ENCODE data around the gene ACOX3. TPM values are rescaled to one million over a fixed set of nuclear protein-coding genes. Genes with fewer than 3 reads are reported as not detected.

The ACOX3 gene
- polyA plus RNA-seq, 2 of the 4 experiments (the other 2 are of a cell fraction), result 4.9 to 8.2 TPM

DNA sequence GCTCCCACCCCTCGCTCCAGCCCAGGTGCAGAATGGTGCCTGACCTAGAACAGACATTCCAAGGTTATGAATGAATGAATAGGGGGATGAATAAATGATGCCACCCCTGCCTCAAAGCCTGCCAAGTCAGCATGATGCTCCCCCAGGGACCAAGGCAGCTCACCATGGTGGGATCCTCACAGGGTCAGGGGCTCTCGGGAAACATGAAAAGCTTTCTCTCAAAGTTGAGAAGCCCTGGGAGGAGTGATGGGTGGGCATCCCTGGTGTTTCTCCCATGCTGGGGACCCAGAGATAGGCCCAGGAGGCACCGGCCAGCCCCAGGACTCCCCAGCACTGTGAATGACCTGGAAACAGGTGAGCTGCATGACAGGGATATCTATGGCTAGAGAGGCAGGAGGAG is 112.1 kb downstream of the ACOX3 start:
- ATAC-seq, result no peak
- CTCF ChIA-PET, result interaction anchor here (1.1 to 1.6 kb wide), 3 partner anchors 13 to 61 kb away, joined by 3 to 6 read pairs (median 4); no protein-coding TSS in a partner anchor
- no peaks in the 10 kb centered on the region for H3K4me1 ChIP-seq
- no peaks in the 10 kb centered on the region; the same call in 2 of the 3 replicates for H3K9me3 ChIP-seq
- no peak for FAIRE-seq
- POLR2A ChIA-PET, result no interaction called here
- H3K4me2 ChIP-seq, result no peak overlapping the region
- DNase-seq (ENCODE audit: low read depth in 1 of 2, low spot score in 1 of 2), result no peak
- no peak overlapping the region for H3K4me3 ChIP-seq
- TF ChIP-seq HEYL (CRISPR knock-in tag; IDR thresholded peaks at IDR 0.05) (no peak), MAZ (IDR thresholded peaks at IDR 0.05; ENCODE audit: borderline replicate concordance, low read depth, low read length) (no peak), SREBF2 (IDR thresholded peaks at IDR 0.05) (no peak), EHMT2 (IDR thresholded peaks at IDR 0.05; ENCODE audit: low read depth) (no peak), CTCF (IDR thresholded peaks at IDR 0.05) (no peak), HOXB13 (CRISPR knock-in tag; IDR thresholded peaks at IDR 0.05; ENCODE audit: low read depth) (no peak), ATOH8 (CRISPR knock-in tag; IDR thresholded peaks at IDR 0.05; ENCODE audit: low read depth) (no peak), RNF2 (IDR thresholded peaks at IDR 0.05; ENCODE audit: borderline replicate concordance, low read depth) (no peak), FOSB (CRISPR knock-in tag; IDR thresholded peaks at IDR 0.05) (no peak), CHD2 (IDR thresholded peaks at IDR 0.05; ENCODE audit: low read length, partially characterized antibody) (no peak), ZNF302 (CRISPR knock-in tag; IDR thresholded peaks at IDR 0.05) (no peak), FOXS1 (CRISPR knock-in tag; IDR thresholded peaks at IDR 0.05) (no peak), ELK1 (IDR thresholded peaks at IDR 0.05; ENCODE audit: low read depth, low read length) (no peak), POLR2A (IDR thresholded peaks at IDR 0.05; ENCODE audit: low read length) (no peak)
- TF ChIP-seq, protein P1, sequence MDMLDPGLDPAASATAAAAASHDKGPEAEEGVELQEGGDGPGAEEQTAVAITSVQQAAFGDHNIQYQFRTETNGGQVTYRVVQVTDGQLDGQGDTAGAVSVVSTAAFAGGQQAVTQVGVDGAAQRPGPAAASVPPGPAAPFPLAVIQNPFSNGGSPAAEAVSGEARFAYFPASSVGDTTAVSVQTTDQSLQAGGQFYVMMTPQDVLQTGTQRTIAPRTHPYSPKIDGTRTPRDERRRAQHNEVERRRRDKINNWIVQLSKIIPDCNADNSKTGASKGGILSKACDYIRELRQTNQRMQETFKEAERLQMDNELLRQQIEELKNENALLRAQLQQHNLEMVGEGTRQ (IDR thresholded peaks at IDR 0.05), result no peak
- no peak overlapping the region for H3K27ac ChIP-seq
- 75% methylated on average over 1 of the region's 3 CpGs for WGBS (ENCODE audit: missing lambda C conversion rate)

DNA sequence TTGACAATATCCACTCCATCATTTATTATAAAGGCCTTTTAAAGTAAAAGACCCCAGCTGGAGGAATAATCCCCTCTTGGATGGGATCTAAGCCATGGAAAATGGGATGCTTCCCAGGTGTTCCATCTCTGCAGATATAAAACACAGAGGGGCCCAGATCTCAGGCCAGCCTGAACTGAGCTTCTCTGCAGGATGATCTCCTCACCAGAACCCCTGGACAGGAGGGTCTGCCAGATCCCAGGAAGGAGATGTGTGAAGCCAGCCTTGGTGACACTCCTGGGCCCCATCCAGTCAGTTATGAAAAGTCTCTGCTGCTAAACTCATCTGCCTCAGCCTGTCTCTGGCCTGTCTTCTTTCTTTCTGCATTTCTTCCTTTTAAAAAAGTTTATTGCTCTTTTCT is 114.3 kb downstream of the ACOX3 start:
- no peak for ATAC-seq
- H3K4me1 ChIP-seq, result no peaks in the 10 kb centered on the region
- CTCF ChIA-PET, result interaction anchor here (0.9 kb wide), 1 partner anchor 102 kb away, joined by 3 read pairs; no protein-coding TSS in a partner anchor
- no peak for FAIRE-seq
- no peak for DNase-seq (ENCODE audit: low read depth in 1 of 2, low spot score in 1 of 2)
- POLR2A ChIA-PET, result no interaction called here
- no peak overlapping the region for H3K27ac ChIP-seq
- no peaks in the 10 kb centered on the region; the same call in 2 of the 3 replicates for H3K9me3 ChIP-seq
- H3K4me3 ChIP-seq, result no peak overlapping the region
- H3K4me2 ChIP-seq, result no peak overlapping the region
- TF ChIP-seq, protein P2, sequence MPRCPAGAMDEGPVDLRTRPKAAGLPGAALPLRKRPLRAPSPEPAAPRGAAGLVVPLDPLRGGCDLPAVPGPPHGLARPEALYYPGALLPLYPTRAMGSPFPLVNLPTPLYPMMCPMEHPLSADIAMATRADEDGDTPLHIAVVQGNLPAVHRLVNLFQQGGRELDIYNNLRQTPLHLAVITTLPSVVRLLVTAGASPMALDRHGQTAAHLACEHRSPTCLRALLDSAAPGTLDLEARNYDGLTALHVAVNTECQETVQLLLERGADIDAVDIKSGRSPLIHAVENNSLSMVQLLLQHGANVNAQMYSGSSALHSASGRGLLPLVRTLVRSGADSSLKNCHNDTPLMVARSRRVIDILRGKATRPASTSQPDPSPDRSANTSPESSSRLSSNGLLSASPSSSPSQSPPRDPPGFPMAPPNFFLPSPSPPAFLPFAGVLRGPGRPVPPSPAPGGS (IDR thresholded peaks at IDR 0.05), result no peak
- TF ChIP-seq HOXA7 (CRISPR knock-in tag; IDR thresholded peaks at IDR 0.05) (no peak), EHMT2 (IDR thresholded peaks at IDR 0.05; ENCODE audit: low read depth) (no peak), CHD4 (IDR thresholded peaks at IDR 0.05; ENCODE audit: borderline replicate concordance) (no peak), RNF2 (IDR thresholded peaks at IDR 0.05; ENCODE audit: borderline replicate concordance, low read depth) (no peak), REST (IDR thresholded peaks at IDR 0.05) (no peak), RAD21 (conservative IDR thresholded peaks at IDR 0.05 in 1 of 2, IDR thresholded peaks at IDR 0.05 in 1 of 2) (no peak), CHD2 (IDR thresholded peaks at IDR 0.05; ENCODE audit: low read length, partially characterized antibody) (no peak), CTCF (IDR thresholded peaks at IDR 0.05) (no peak), KDM1A (IDR thresholded peaks at IDR 0.05; ENCODE audit: low read depth) (no peak), RFX5 (IDR thresholded peaks at IDR 0.05) (no peak), NPAS2 (CRISPR knock-in tag; IDR thresholded peaks at IDR 0.05; ENCODE audit: borderline replicate concordance) (no peak)
- TF ChIP-seq, protein P3, sequence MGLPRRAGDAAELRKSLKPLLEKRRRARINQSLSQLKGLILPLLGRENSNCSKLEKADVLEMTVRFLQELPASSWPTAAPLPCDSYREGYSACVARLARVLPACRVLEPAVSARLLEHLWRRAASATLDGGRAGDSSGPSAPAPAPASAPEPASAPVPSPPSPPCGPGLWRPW (IDR thresholded peaks at IDR 0.05), result no peak
